K562 (cell line): ENCODE data around the gene NUDCD3. TPM values are rescaled to one million over a fixed set of nuclear protein-coding genes. Genes with fewer than 3 reads are reported as not detected.

Experiments used
- ATAC-seq: fragments of 200-7000 bp; cut with Tn5 transposase; 3 replicates; pipeline ENCODE4 v1.9.1; 2020; ENCODE audit warnings: moderate library complexity
- BruUV-seq: library from RNA; stranded (reverse); fragments of 400-500 nt; replicated peaks from 2 replicates; lab custom pipeline; 2021; lab: Mats Ljungman, UMichigan
- CTCF ChIA-PET: fragments of 300-600 bp; formaldehyde crosslinking; extraction: SDS; loops from one replicate; lab custom pipeline; 2021; ENCODE audit warnings: low intra/inter-chr PET ratio; lab: Yijun Ruan, JAX
- POLR2A ChIA-PET: fragments of 300-600, 350-650 bp; sonication (Branson Sonifier 250); formaldehyde crosslinking; extraction: SDS; loops from one replicate; lab custom pipeline; 2021; ENCODE audit warnings: antibody characterized with exemption, inconsistent platforms; lab: Yijun Ruan, JAX
- DNase-seq, 4 experiments: peaks; one replicate each; pipeline versions ENCODE4 v3.0.0 to v3.0.0-alpha.2; 2011 to 2018; ENCODE audit warnings: low spot score in 3 of 4, mixed read lengths in 3 of 4; ENCODE audit errors: extremely low read depth in 1 of 4
- FAIRE-seq: peaks from 2 replicates; lab custom pipeline; 2011; peaks lifted over from hg19 to GRCh38; lab: Jason Lieb, UNC
- H2AFZ ChIP-seq: 2 replicates; pipeline ENCODE4 v1.6.0; 2011; ENCODE audit warnings: low read depth, low read length, control low read depth, inconsistent platforms
- H3K27ac ChIP-seq: fragments of 200-600 bp; 3 replicates; pipeline ENCODE4 v1.8.0; 2011; ENCODE audit warnings: low read depth, mild to moderate bottlenecking, control low read depth, inconsistent platforms, low read length, moderate library complexity, mixed read lengths; ENCODE audit errors: extremely low read depth
- H3K27me3 ChIP-seq, 2 experiments: fragments of 300-600 bp in 1 of 2; 2 replicates in 1 of 2; 3 replicates in 1 of 2; pipeline versions ENCODE4 v1.6.0 to v1.8.0; 2011; ENCODE audit warnings: inconsistent platforms in 2 of 2, low read length in 2 of 2, mild to moderate bottlenecking in 1 of 2, mixed read lengths in 1 of 2, moderate library complexity in 1 of 2; ENCODE audit not compliant: control insufficient read depth in 2 of 2, insufficient read depth in 2 of 2
- H3K36me3 ChIP-seq: fragments of 300-600 bp; 3 replicates; pipeline ENCODE4 v1.8.0; 2011; ENCODE audit warnings: mild to moderate bottlenecking, low read length, inconsistent platforms; ENCODE audit not compliant: control insufficient read depth, insufficient read depth
- H3K4me1 ChIP-seq, 2 experiments: fragments of 200-600 bp in 1 of 2; replicated peaks in 1 of 2; 2 replicates in 1 of 2; 3 replicates in 1 of 2; pipeline versions ENCODE4 v1.5.1 to v1.8.0; 2011; ENCODE audit warnings: inconsistent platforms in 2 of 2, low read length in 2 of 2, mild to moderate bottlenecking in 1 of 2, mixed read lengths in 1 of 2, moderate library complexity in 1 of 2; ENCODE audit not compliant: control insufficient read depth in 2 of 2, insufficient read depth in 2 of 2
- H3K4me2 ChIP-seq: 2 replicates; pipeline ENCODE4 v1.6.1; 2011; ENCODE audit warnings: low read length, control low read depth, inconsistent platforms, mixed read lengths; ENCODE audit not compliant: insufficient read depth
- H3K4me3 ChIP-seq: fragments of 200-600 bp; sonication (generic), shearing (Covaris generic); 2 replicates; pipeline ENCODE4 v1.5.1; 2016; ENCODE audit warnings: control low read depth, inconsistent platforms
- H3K79me2 ChIP-seq: fragments of 200-600 bp; 3 replicates; pipeline ENCODE4 v1.8.0; 2011; ENCODE audit warnings: low read length, inconsistent platforms; ENCODE audit not compliant: control insufficient read depth, insufficient read depth
- H3K9ac ChIP-seq, 2 experiments: 2 replicates each; pipeline versions ENCODE4 v1.6.0 to v1.6.1; 2011; ENCODE audit warnings: low read depth in 2 of 2, low read length in 2 of 2, control low read depth in 1 of 2, inconsistent platforms in 1 of 2, mild to moderate bottlenecking in 1 of 2, mixed read lengths in 1 of 2; ENCODE audit not compliant: insufficient read depth in 1 of 2
- H3K9me1 ChIP-seq: one replicate; pipeline ENCODE4 v1.6.0; 2011; ENCODE audit warnings: inconsistent platforms, mild to moderate bottlenecking, low read length, moderate library complexity; ENCODE audit not compliant: control insufficient read depth, insufficient read depth
- H3K9me3 ChIP-seq: replicated peaks from 2 replicates; pipeline ENCODE4 v1.5.1; 2011; ENCODE audit warnings: low read depth, low read length, inconsistent platforms; ENCODE audit not compliant: control insufficient read depth, insufficient read depth
- H4K20me1 ChIP-seq: replicated peaks from 2 replicates; pipeline ENCODE4 v1.6.1; 2011; ENCODE audit warnings: low read length, inconsistent platforms, mixed read lengths; ENCODE audit not compliant: control insufficient read depth, insufficient read depth
- ELF2 ChIP-seq: fragments of 250-450 bp; sonication (Bioruptor Pico); IDR thresholded peaks from 2 replicates; pipeline ENCODE4 v1.5.0; 2021; ENCODE audit warnings: mild to moderate bottlenecking
- FOXA1 ChIP-seq: fragments of 450-650 bp; IDR thresholded peaks from 2 replicates; pipeline ENCODE4 v1.6.1; 2016; ENCODE audit warnings: mild to moderate bottlenecking, borderline replicate concordance
- HIVEP1 ChIP-seq: fragments of 250-450 bp; sonication (Bioruptor Pico); IDR thresholded peaks from 2 replicates; pipeline ENCODE4 v1.4.0; 2020; ENCODE audit warnings: mild to moderate bottlenecking
- KDM4B ChIP-seq, 2 experiments: fragments of 450-650 bp in 1 of 2; sonication (generic) in 1 of 2; IDR thresholded peaks; 2 replicates each; pipeline ENCODE4 v1.6.1; 2016 to 2017; ENCODE audit warnings: borderline replicate concordance in 2 of 2, antibody characterized with exemption in 1 of 2, low read depth in 1 of 2, mild to moderate bottlenecking in 1 of 2
- RERE ChIP-seq: sonication (generic); formaldehyde crosslinking; IDR thresholded peaks from 2 replicates; pipeline ENCODE4 v1.8.0; 2023; ENCODE audit warnings: missing genetic modification reagents, mild to moderate bottlenecking, borderline replicate concordance
- SP2 ChIP-seq: IDR thresholded peaks from 2 replicates; pipeline ENCODE4 v1.6.1; 2011; ENCODE audit warnings: mild to moderate bottlenecking, low read depth, low read length, moderate library complexity; ENCODE audit not compliant: poor library complexity, severe bottlenecking; ENCODE audit errors: extremely low read depth
- SREBF2 ChIP-seq: sonication (generic); formaldehyde crosslinking; IDR thresholded peaks from 2 replicates; pipeline ENCODE4 v1.4.0; 2020; ENCODE audit warnings: mild to moderate bottlenecking, missing genetic modification reagents
- ZBTB43 ChIP-seq: sonication (generic); formaldehyde crosslinking; IDR thresholded peaks from 2 replicates; pipeline ENCODE4 v1.8.0; 2023; ENCODE audit warnings: mild to moderate bottlenecking, missing genetic modification reagents
- ZNF24 ChIP-seq: fragments of 450-650 bp; IDR thresholded peaks from 2 replicates; pipeline ENCODE4 v1.6.1; 2016
- WGBS: fragments of 100-300 bp; shearing (Covaris generic); methylation state at CpG from one replicate; pipeline ENCODE4 v1.1.6; 2016; ENCODE audit warnings: low coverage, mixed read lengths; ENCODE audit not compliant: insufficient coverage; ENCODE audit errors: missing lambda C conversion rate; 5-methylcytosine and 5-hydroxymethylcytosine counted together
- in situ Hi-C: fragments of 300-500 bp; cut with MboI; formaldehyde crosslinking; loops from 4 replicates; pipeline ENCODE4 v1.15.0; 2018; ENCODE audit warnings: inconsistent platforms, mixed read lengths
- intact Hi-C: fragments of 100-400 bp; cut with micrococcal nuclease; formaldehyde crosslinking; loops from 2 replicates; pipeline ENCODE4 v1.14.2; 2022
- polyA plus RNA-seq, 8 experiments: library from polyadenylated mRNA; depleted of rRNA in 4 of 8; stranded (reverse) in 5 of 8; unstranded in 3 of 8; fragments of >200 nt; fragmentation: Nextera tagmentation in 2 of 8; fragmentation: Illumina TruSeq in 1 of 8; extraction: Ambion mirVana in 2 of 8; extraction: Trizol in 1 of 8; gene quantifications; 2 replicates each; pipeline versions ENCODE4 v1.2.1 to v1.2.3, GENCODE V29; 2011 to 2014; ENCODE audit warnings: inconsistent platforms in 1 of 8, missing spikeins in 1 of 8
- total RNA-seq, 7 experiments: library from RNA; depleted of rRNA in 6 of 7; stranded (reverse); fragments of >200 nt in 6 of 7; fragmentation: Illumina TruSeq in 2 of 7; extraction: Trizol in 2 of 7; gene quantifications; 2 replicates each; pipeline versions ENCODE4 v1.2.1 to v1.2.3, GENCODE V29; 2011 to 2021; ENCODE audit warnings: low replicate concordance in 1 of 7

Gene NUDCD3
- total and polyA plus RNA-seq, 9 of the 15 experiments (the other 6 are each of a cell fraction or from before 2014, with no cell fraction given), result 24.8 to 64.2 (median 42.6) TPM

GRCh38 chr7:44539669-44540506 is 49.4 kb upstream of the NUDCD3 start (continued):
- TF ChIP-seq ZNF24, result no peak
- no peak for TF ChIP-seq SREBF2 (CRISPR knock-in tag)
- TF ChIP-seq ELF2 (CRISPR knock-in tag), result no peak

DNA sequence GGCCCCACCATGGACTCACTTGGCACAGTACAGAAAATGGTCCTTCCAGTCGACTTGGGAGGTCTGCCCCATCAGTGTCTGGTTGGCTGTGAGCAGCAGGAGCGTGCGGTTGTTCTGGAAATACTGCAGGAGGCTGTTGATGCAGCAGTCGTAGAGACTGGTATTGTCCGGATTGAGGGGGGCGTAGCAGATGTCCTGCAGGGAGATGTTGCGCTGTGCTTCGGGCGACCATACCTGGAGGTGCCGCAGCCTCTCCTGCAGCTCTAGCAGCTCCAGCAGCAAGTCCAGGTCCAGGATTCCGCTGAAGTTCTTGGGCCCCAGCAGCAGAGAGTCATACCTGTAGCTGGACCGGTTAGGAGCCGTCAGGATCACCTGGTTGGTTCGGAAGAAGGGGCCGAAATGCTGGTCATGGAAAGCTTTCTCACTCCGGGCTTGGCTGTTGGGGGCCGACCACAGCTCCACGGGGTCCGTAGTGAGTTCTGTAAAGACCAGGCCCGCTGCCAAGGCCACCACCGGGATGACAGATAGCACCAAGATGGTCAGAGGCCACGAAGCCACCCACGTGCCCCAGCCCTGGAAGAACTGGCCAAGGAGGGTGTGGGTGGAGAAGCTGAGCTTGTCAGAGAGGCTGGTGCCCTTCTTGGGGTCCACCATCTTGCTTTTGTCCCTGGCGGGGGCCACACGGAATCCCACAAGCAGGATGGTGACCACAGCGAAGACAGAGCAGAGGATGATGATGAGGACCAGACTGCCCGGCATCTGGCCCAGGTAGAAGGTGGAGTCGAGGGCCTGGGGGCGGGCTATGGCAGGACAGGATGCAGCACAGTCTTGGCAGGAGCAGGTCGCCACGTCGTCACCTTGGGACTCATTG is 48.6 kb upstream of the NUDCD3 start:
- CTCF ChIA-PET, result no interaction called here
- Histone ChIP-seq H3K9ac (0 out of 4 replicates have a peak overlapping the region, but pooled peaks of 1 of the 2 experiments have one; percentile 65), H3K4me3 (no peak overlapping the region), H3K36me3 (no peaks in the 10 kb centered on the region), H4K20me1 (no peaks in the 10 kb centered on the region), H3K4me1 (peaks cover 3 to 46% of the 10 kb centered on the region in 2 experiments; a peak in 4 of 5 replicates), H2AFZ (0 out of 2 replicates have a peak overlapping the region, but pooled peaks have one; percentile 19), H3K27me3 (no peaks in the 10 kb centered on the region), H3K9me1 (no peaks in the 10 kb centered on the region)
- peak in 1 of 4 experiments; percentile 6 for DNase-seq
- POLR2A ChIA-PET, result interaction anchor here (0.9 to 1.4 kb wide), 2 partner anchors 9 to 24 kb away, joined by 3 read pairs; no protein-coding TSS in a partner anchor
- in situ Hi-C loops, result no loop called here
- WGBS, result 41% methylated on average over 28 of the region's 32 CpGs
- no peak for TF ChIP-seq SP2
- TF ChIP-seq ZBTB43, result no peak
- TF ChIP-seq HIVEP1, result no peak
- TF ChIP-seq FOXA1, result no peak
- TF ChIP-seq RERE, result no peak
- no peak for TF ChIP-seq KDM4B (IDR thresholded peaks at IDR 0.05; ENCODE audit: borderline replicate concordance in 2 of 2, low read depth in 1 of 2)
- TF ChIP-seq, all 486 proteins: peak for 0
- no peaks in the 10 kb centered on the region for H3K79me2 ChIP-seq
- H3K9me3 ChIP-seq, result no peaks in the 10 kb centered on the region
- no TSS peak for BruUV-seq
- H3K27ac ChIP-seq, result no peak overlapping the region
- no peak overlapping the region for H3K4me2 ChIP-seq
- FAIRE-seq (no peak), ATAC-seq (no peak)
- intact Hi-C loops, result no loop called here
